NCI-H1092 treated with DMSO at 0.1 percent for 48 hours (cell line): ENCODE measurements around the gene CD93.

Experiments
- DNase-seq: peaks from one replicate; lab custom pipeline; 2025; lab: John Stamatoyannopoulos, UW

CD93 gene

GRCh38 chr20:23099791-23100719 lies 13.9 kb upstream of the CD93 start:
- DNase-seq = no peak

- DNase-seq = no peak
These were observed 11.8 kb upstream of the CD93 start for GRCh38 chr20:23097636-23098580.

GRCh38 chr20:23096986-23097520 lies 10.9 kb upstream of the CD93 start:
- DNase-seq = no peak

GRCh38 chr20:23096097-23096496 lies 10.0 kb upstream of the CD93 start:
- DNase-seq = no peak

GRCh38 chr20:23095499-23095898 lies 9.4 kb upstream of the CD93 start:
- DNase-seq = no peak

- no peak for DNase-seq
These were observed 8.8 kb upstream of the CD93 start for GRCh38 chr20:23094927-23095326.

GRCh38 chr20:23094213-23094896 lies 8.2 kb upstream of the CD93 start:
- DNase-seq = no peak

- no peak for DNase-seq
These were observed 7.5 kb upstream of the CD93 start for GRCh38 chr20:23093613-23094012.

GRCh38 chr20:23092861-23093495 lies 6.9 kb upstream of the CD93 start:
- DNase-seq = no peak

GRCh38 chr20:23092384-23092756 lies 6.2 kb upstream of the CD93 start:
- DNase-seq = peak; percentile 54

- no peak for DNase-seq
These were observed 5.7 kb upstream of the CD93 start for GRCh38 chr20:23091721-23092383.

GRCh38 chr20:23090878-23091277 lies 4.8 kb upstream of the CD93 start:
- DNase-seq = no peak

GRCh38 chr20:23090147-23090546 lies 4.0 kb upstream of the CD93 start:
- DNase-seq = no peak

- no peak for DNase-seq
These were observed 2.7 kb upstream of the CD93 start for GRCh38 chr20:23088866-23089265.

- DNase-seq = no peak
These were observed 1.6 kb upstream of the CD93 start for GRCh38 chr20:23087587-23088251.

GRCh38 chr20:23086931-23087411 lies 847 bp upstream of the CD93 start:
- DNase-seq = no peak

- DNase-seq = no peak
These were observed 578 bp downstream of the CD93 start for GRCh38 chr20:23085436-23086055.

- DNase-seq = no peak
These were observed 1.2 kb downstream of the CD93 start for GRCh38 chr20:23084845-23085365.

- no peak for DNase-seq
These were observed 1.8 kb downstream of the CD93 start for GRCh38 chr20:23084282-23084844.
